ENCODE measurements around the gene DAZAP1. TPM values are rescaled to one million over a fixed set of nuclear protein-coding genes. Genes with fewer than 3 reads are reported as not detected.

The DAZAP1 gene
- total RNA-seq, result 100 to 1,000 TPM; 185 to 188 TPM

DNA sequence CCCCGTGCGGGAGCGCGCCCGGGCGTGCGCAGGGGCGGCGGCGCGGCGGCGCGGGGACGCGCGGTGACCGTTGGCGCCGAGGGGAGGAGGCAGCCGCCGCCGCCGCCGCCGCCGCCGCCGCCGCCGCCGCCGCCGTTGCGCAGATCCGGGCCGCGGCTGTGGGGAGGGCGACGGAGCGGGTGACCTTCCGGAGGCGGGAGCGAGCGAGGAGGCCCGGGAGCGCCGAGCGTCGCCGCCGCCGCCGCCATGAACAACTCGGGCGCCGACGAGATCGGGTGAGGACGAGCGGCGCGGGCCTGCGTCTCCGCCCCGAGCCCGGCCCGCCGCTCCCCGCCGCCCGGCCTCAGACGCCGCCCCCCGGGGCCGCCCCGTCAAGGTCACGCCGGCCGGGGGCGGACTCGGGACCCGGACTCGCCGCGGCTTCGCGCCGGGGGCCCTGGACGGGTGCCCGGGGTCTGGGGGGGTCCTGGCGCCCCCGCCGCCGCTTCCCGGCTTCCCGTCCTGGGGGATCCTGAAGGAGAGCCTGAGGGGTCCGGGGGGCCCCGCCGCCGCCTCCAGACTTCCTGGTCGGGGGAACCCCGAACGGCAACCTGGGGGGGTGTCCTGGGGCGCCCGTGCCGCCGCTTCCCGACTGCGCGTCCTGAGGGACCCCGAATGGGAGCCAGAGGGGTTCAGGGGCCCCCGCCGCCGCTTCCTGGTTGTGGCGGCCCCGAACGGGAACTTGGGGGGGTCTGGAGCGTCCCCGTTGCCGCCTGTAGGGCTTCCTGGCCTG, at the start of gene DAZAP1:
DAZAP1 (plus strand) TSS at position 59 of the 772 bp plus-strand sequence; CDS start at position 247, 188 bp downstream.

DNA sequence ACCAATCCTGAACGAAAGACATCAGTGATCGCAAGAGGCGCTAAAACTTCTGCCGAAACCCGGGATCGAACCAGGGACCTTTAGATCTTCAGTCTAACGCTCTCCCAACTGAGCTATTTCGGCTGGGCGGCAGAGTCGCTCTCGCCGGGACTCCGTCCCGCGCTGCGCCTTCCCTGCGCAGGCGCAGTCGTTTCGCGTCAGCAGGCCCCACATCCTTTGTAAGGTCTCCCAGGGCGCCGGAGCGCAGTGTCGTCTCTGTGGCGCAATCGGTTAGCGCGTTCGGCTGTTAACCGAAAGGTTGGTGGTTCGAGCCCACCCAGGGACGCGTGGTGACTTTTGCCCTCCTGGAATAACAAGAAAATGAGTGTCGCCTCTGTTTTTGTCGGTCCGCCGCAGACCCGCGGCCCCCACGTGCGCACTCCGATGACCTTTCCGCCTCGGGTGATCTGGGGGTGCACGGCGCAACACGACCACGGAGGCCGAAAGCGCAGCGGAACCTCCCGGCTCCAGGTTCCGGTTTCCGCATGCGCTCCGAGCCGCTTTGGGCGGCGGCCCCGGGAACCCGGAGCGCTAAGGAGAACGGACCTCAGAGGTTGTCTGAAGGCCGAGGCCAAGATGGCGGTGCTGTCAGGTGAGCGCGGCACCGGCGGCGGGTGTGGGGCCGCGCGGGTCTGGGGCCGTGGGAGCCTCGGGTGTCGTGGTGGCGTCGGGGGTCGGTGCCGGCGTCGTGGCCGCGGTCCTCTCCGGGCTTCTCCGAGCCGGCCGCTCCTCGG, 23.9 kb upstream of the DAZAP1 start, which contains the start of gene NDUFS7:
NDUFS7 (plus strand) TSS at position 596 of the 773 bp plus-strand sequence; CDS start at position 616, 20 bp downstream.

DNA sequence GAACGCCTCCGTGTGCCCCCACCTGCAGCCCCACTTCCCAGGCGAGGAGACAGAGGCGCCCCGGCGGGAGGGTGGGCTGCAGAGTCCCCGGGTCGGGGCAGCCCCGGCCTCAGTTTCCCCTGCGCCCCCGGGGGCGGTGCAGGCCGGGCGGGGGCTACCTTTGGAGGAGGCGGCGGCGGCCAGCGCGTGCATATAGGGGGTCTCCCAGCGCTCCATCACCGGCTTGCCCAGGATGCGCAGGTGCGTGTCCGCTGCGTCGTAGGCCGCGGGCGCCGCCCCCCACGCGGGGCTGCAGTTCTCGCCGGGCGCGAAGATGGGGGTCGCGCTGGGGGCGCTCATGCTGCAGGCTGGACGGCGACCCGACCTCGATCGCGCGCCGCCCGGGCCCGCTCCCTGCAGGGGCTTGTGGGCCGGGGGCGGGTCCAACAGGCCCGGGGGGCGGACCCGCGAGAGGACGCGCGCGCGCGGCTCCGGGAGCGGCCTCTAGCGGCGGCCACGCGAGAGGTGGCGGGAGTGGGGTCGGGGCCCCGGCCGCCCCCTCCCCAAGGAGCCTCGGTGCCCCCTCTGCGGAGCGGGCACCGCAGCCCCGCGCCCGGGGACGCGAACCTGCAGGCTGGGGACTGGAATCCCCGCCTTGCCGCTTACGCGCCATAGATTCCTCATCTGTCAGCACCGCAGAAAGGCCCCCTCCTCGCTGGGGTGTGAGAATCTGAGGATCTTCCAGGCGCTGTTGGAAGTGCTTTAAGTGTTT, 6.1 kb upstream of the DAZAP1 start, which contains the start of gene GAMT:
GAMT (minus strand) TSS at position 405 of the 751 bp plus-strand sequence; CDS start at position 339, 66 bp downstream.

DNA sequence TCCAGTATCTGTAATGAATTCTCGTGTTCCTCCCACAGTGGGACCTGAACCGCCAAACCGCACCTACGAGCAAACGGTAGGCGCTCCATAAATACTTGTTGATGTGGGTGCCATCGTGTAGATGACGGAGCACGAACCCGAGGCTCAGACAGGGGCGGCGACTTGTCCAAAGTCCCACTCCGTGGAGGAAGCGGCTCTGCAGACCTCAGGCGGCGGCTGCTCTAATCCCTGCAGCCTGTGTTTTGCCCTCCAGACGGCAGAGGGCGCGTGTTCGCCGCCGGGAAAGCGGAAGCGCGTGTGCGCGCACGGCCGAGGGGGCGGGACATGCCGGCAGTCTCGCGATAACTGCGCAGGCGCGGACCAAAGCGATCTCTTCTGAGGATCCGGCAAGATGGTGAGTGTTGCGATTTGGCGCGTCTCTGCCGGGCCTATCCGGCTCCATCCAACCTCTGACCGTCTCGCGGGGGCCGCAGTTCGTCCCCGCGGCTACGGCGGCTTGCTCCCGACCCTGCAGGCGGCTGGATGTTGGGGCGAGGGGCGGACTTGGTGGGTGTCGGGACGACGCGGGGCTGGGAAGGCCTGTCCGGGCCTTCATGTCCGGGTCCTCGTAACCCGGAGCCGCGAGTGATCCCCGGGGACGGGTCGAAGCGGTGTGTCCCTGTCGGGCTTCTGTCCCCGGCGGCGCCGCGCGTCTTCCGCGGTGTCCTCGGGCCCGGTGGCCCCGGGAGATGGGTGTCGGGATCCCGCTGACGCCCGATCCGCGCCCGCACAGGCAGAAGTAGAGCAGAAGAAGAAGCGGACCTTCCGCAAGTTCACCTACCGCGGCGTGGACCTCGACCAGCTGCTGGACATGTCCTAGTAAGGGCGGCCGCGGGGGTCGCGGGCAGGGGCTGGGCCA, 30.9 kb downstream of the DAZAP1 start, which contains the start of gene RPS15:
RPS15 (plus strand) TSS at position 362 of the 898 bp plus-strand sequence; CDS start at position 392, 30 bp downstream.

DNA sequence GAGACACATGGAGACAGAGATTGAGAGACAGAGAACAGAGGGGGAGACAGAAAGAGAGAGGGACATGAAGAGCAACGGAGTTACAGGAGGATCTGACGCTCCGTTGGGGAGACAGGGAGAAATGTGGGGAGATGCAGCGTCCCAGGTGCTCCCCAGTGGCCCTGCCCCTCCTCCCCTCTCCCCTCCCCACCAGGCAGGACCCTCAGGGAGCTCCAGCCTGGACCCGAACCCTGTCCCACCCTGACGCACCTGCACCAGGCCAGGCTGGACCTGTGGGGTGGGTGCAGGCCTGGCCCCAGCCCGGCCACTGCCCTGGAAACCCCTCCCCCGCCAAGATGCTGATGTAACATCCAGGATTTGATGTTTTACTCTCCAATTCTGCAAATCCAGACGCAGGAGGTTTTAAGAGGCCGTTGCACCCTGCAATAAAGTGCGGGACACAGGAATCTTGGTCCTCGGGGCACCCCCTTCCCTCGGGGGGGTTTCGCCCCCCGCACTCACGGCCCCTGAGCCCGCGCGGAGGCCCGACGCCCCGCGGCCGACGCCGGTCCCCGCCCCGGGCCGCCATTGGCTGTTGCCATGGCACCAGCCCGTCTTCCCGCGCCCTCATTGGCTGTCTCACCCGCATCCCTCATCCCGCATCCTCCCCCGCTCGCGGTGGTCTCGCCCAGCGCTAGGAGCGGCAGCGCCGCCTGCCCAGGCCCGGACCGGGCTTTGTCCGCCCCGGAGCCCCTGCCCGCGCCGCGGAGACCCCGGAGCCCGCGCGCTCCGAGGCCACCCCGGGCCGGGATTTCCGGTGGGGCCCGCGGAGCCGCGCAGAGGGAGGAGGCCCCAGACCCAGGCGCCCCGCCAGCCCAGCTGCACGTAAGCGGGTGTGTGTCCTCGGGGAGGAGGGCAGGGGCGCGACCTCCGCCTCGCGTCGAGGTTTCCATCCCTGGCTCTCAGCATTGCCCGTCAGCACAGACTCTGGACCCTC, 42.4 kb downstream of the DAZAP1 start, which contains the start of gene APC2:
APC2 (plus strand) TSS at position 655 of the 976 bp plus-strand sequence. CDS start 2,881 bp downstream, outside the sequence.

DNA sequence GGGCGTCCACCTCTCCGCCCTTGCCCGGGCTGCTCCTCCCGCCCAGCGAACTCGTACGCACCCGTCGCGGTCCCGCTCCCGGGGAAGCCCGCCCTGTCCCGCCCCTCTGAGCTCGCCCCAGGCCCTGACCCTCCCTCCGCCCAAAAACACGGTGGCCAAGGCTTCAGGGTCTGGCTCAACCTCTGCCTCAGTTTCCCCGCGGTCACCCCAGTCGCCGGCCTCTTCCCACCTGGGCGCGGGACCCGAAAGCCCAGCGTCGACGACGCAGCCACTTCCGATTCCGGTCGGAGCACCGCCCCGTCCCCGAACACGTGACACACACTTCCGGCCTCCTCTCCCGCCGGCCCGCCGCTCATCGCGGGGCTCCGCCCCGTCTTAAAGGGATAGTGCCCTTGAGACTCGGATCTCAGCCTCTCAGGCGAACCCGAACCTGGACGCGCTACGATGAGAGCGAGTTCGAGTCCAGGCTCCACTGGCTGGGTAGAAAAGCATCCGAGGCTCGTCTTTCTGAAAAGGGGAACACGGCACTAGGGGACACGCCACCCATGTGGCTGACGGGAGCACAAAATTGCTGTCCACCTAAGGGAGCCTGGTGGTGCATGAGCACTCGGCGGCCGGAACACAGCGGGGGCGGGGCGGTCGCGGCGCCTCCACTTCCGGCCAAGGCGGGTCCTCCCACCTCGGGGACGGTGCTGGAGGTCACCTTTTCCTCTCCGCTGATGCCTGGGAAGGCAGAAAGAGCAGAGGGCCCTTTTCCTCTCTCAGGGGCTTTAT, 71.7 kb downstream of the DAZAP1 start, which contains the start of gene C19orf25:
C19orf25 (minus strand) TSS at position 282 of the 774 bp plus-strand sequence. CDS start 312 bp downstream, outside the sequence.

Other genes with a start within 250 kb of the DAZAP1 start
- 10 to 100 TPM; 95.4 to 95.8 TPM for gene SBNO2, start 233.3 kb upstream of the DAZAP1 start, total RNA-seq
- 10 to 100 TPM; 73.7 to 77.1 TPM for gene STK11, start 201.8 kb upstream of the DAZAP1 start, total RNA-seq
- under 1 TPM; 0.08 to 0.10 TPM for gene CBARP, start 169.6 kb upstream of the DAZAP1 start, total RNA-seq
- gene ATP5F1D, start 165.8 kb upstream of the DAZAP1 start, total RNA-seq, result 100 to 1,000 TPM; 156 TPM
- 10 to 100 TPM; 60.2 to 62.3 TPM for gene MIDN, start 159.0 kb upstream of the DAZAP1 start, total RNA-seq
- gene CIRBP, start 138.3 kb upstream of the DAZAP1 start, total RNA-seq, result 100 to 1,000 TPM; 220 to 233 TPM
- gene FAM174C, start 132.1 kb upstream of the DAZAP1 start, total RNA-seq, result 10 to 100 TPM; 50.5 to 51.2 TPM
- gene EFNA2, start 121.7 kb upstream of the DAZAP1 start, total RNA-seq, result not detected
- 10 to 100 TPM; 88.7 to 89.9 TPM for gene NDUFS7, start 23.7 kb upstream of the DAZAP1 start, total RNA-seq
- 10 to 100 TPM; 19.1 to 20.8 TPM for gene GAMT, start 6.0 kb upstream of the DAZAP1 start, total RNA-seq
- 1,000 to 10,000 TPM; 1,627 to 1,683 TPM for gene RPS15, start 30.8 kb downstream of the DAZAP1 start, total RNA-seq
- under 1 TPM in 1 of 2 experiments, not detected in 1; 0.15 TPM for gene APC2, start 42.5 kb downstream of the DAZAP1 start, total RNA-seq
- gene C19orf25, start 71.6 kb downstream of the DAZAP1 start, total RNA-seq, result 10 to 100 TPM; 33.2 to 35.7 TPM
- gene PCSK4, start 82.8 kb downstream of the DAZAP1 start, total RNA-seq, result 1 to 10 TPM; 2.9 to 4.5 TPM
- gene REEP6, start 83.6 kb downstream of the DAZAP1 start, total RNA-seq, result 1 to 10 TPM; 1.5 to 1.6 TPM
- 1 to 10 TPM; 5.0 to 8.1 TPM for gene ADAMTSL5, start 105.4 kb downstream of the DAZAP1 start, total RNA-seq
- not detected for gene PLK5, start 116.5 kb downstream of the DAZAP1 start, total RNA-seq
- gene MEX3D, start 160.7 kb downstream of the DAZAP1 start, total RNA-seq, result 10 to 100 TPM in 1 of 2 experiments, 1 to 10 TPM in 1; 9.6 to 10.0 TPM
- gene MBD3, start 185.3 kb downstream of the DAZAP1 start, total RNA-seq, result 10 to 100 TPM; 74.6 to 76.7 TPM
- 100 to 1,000 TPM; 151 to 175 TPM for gene UQCR11, start 197.9 kb downstream of the DAZAP1 start, total RNA-seq
- 10 to 100 TPM; 82.3 to 89.9 TPM for gene TCF3, start 245.0 kb downstream of the DAZAP1 start, total RNA-seq

Data from activated naive CD4-positive, alpha-beta T cell treated with anti-CD3 and anti-CD28 coated beads, Interleukin-2, amount 10 ng/mL, durations not matched to agents 5 hours and 36 hours (primary cell).